Thoracic aorta (tissue), 2 donors: ENCODE measurements around the gene AMZ2. TPM values are rescaled to one million over a fixed set of nuclear protein-coding genes. Genes with fewer than 3 reads are reported as not detected.

Experiments used
- ATAC-seq: fragments of 150-250 bp; one replicate; pipeline ENCODE4 v1.8.0; 2017; ENCODE audit warnings: low read depth; ENCODE audit not compliant: insufficient number of reproducible peaks, low FRiP score
- DNase-seq: peaks from one replicate; pipeline ENCODE4 v3.0.0-alpha.2; 2020; ENCODE audit warnings: low spot score
- H3K27ac ChIP-seq, 2 donors: fragments of 200-600 bp; sonication (generic); 1 replicate in 1 of 2; 2 replicates in 1 of 2; pipeline ENCODE4 v1.5.1; 2016; ENCODE audit warnings: mild to moderate bottlenecking in 2 of 2, moderate library complexity in 2 of 2
- H3K27me3 ChIP-seq: fragments of 200-600 bp; sonication (generic); replicated peaks from 2 replicates; pipeline ENCODE4 v1.6.0; 2016; ENCODE audit warnings: mild to moderate bottlenecking; ENCODE audit not compliant: insufficient read depth
- H3K36me3 ChIP-seq: fragments of 200-600 bp; sonication (generic); one replicate; pipeline ENCODE4 v1.5.1; 2016
- H3K4me1 ChIP-seq, 2 donors: fragments of 200-600 bp; sonication (generic); 1 replicate in 1 of 2; 2 replicates in 1 of 2; pipeline versions ENCODE4 v1.5.1 to v1.6.0; 2016; ENCODE audit warnings: low read depth in 2 of 2, mild to moderate bottlenecking in 1 of 2; ENCODE audit not compliant: control insufficient read depth in 1 of 2
- H3K4me3 ChIP-seq: fragments of 200-600 bp; sonication (generic); 2 replicates; pipeline ENCODE4 v1.5.1; 2016; ENCODE audit warnings: mild to moderate bottlenecking
- H3K9me3 ChIP-seq: fragments of 200-600 bp; sonication (generic); 2 replicates; pipeline ENCODE4 v1.5.1; 2016
- total RNA-seq, 2 donors: library from RNA; depleted of rRNA; stranded (reverse); fragments of >200 nt; gene quantifications; one replicate each; pipeline versions ENCODE4 v1.1.0 to v1.2.3, GENCODE V29; 2016
- TF ChIP-seq, protein P1 (sequence below): fragments of 200-600 bp; sonication (generic); IDR thresholded peaks from one replicate; pipeline ENCODE4 v1.5.1; 2019; ENCODE audit warnings: antibody characterized with exemption

Gene AMZ2
- total RNA-seq, 2 donors from 2014 or later = 28.7 to 42.6 TPM

DNA sequence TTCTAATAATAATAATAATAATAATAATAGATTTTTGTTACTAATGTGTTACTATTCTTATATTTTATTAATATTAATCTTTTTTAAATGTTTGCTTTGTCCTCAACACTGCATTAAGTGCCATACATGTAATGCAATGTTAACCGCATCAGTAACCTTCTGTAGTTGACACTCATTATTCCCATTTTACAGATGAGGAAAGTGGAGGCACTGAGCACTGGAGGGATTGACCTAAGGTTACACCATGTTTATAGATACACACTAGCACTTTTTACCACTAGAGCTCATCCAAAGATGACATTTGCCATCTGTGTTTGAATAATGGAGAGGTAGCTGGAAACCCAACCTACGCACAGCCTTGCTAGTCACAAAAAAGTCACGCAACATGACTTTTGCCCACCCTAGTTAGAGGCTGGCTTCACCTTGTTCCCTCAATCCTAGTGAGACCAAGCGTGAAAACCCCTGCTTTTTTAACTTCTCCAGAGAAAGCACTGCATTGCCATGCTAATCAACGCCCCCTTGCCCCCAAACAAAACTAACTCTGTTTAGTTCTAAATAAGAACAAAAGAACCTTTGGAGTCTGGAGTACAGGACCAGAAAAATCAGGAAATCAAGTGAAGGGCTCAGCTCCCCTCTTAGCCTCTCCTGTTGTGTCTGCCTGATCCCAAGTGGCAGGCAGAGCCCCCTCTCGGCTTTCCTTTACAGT lies 45.8 kb downstream of the AMZ2 start:
- DNase-seq = no peak
- TF ChIP-seq, protein P1, sequence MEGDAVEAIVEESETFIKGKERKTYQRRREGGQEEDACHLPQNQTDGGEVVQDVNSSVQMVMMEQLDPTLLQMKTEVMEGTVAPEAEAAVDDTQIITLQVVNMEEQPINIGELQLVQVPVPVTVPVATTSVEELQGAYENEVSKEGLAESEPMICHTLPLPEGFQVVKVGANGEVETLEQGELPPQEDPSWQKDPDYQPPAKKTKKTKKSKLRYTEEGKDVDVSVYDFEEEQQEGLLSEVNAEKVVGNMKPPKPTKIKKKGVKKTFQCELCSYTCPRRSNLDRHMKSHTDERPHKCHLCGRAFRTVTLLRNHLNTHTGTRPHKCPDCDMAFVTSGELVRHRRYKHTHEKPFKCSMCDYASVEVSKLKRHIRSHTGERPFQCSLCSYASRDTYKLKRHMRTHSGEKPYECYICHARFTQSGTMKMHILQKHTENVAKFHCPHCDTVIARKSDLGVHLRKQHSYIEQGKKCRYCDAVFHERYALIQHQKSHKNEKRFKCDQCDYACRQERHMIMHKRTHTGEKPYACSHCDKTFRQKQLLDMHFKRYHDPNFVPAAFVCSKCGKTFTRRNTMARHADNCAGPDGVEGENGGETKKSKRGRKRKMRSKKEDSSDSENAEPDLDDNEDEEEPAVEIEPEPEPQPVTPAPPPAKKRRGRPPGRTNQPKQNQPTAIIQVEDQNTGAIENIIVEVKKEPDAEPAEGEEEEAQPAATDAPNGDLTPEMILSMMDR = no peak

DNA sequence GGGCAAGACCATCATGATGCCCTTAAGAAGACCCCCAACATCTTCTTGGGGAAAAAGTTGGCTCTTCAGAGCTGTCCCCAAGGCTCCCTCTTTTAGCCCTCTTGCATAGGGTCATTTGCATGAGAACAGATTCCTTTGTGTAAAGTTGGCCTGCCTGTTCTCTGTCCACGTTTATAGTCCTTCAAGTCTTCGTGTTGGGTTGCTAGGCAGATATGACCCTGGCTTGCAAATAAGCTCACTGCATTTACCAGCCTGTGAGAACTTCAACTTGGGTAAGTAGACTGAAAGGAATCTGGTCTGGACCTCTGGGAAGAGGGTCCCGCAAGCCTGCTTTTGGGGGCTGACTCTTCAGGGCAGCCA lies 46.3 kb downstream of the AMZ2 start:
- TF ChIP-seq, protein P1 = no peak

More for the DNA sequence above, 45.8 kb downstream of the AMZ2 start:
- peaks cover 0 to 28% of the 10 kb centered on the region in 2 donors for H3K4me1 ChIP-seq
- ATAC-seq = no peak
- no peak overlapping the region for H3K4me3 ChIP-seq
- no peak overlapping the region for H3K27ac ChIP-seq
- no peaks in the 10 kb centered on the region for H3K36me3 ChIP-seq
- H3K27me3 ChIP-seq = no peaks in the 10 kb centered on the region
- no peaks in the 10 kb centered on the region for H3K9me3 ChIP-seq

DNA sequence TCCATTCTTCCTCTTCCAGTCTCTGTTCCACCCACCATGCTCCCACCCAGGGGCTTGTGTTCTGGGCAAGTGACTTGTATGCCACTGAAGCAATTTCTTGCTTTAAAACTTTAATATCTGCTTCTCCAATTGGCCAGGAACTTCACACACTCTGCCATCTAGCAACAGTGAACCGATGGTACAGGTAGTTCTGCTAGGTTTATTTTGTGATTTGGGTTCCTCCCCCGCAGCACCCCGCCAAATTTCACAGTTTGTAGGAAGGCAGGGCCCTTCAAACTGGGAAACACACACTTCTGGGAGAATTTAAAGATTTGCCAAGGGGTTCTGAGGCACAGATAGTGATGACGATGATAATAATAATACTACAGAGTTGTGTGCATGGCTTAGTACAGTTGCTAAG lies 46.8 kb downstream of the AMZ2 start:
- H3K36me3 ChIP-seq = no peaks in the 10 kb centered on the region
- H3K4me3 ChIP-seq = no peak overlapping the region
- H3K4me1 ChIP-seq = peaks cover 0 to 28% of the 10 kb centered on the region in 2 donors
- no peaks in the 10 kb centered on the region for H3K27me3 ChIP-seq
- ATAC-seq (no peak), DNase-seq (no peak)
- no peak overlapping the region for H3K27ac ChIP-seq
- H3K9me3 ChIP-seq = no peaks in the 10 kb centered on the region
- TF ChIP-seq, protein P1 = no peak

More for the DNA sequence above, 46.3 kb downstream of the AMZ2 start:
- Histone ChIP-seq H3K27me3 (no peaks in the 10 kb centered on the region), H3K4me1 (peaks cover 0 to 28% of the 10 kb centered on the region in 2 donors), H3K9me3 (no peaks in the 10 kb centered on the region), H3K27ac (no peak overlapping the region), H3K4me3 (no peak overlapping the region), H3K36me3 (no peaks in the 10 kb centered on the region)
- DNase-seq (no peak), ATAC-seq (no peak)

DNA sequence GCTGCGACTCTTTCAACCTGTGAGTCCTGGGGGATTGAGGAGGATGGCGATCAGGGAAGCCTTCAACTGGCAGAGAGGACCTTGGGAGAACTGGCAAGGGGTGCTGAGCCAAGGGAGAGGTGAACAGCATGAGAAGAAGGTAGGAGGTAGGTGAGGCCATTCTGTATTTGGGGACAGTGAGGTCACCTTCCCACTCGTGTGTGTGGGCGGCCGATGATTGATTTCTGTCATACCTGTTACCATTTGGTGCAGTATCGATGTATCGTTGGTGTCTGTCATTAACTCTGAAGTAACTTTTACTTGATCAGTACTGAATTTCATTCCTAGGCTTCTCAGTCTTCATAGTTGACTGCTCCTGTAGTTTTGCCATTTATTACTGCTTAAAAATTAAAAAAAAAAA lies 47.2 kb downstream of the AMZ2 start:
- no peak overlapping the region for H3K4me3 ChIP-seq
- H3K9me3 ChIP-seq = no peaks in the 10 kb centered on the region
- no peaks in the 10 kb centered on the region for H3K27me3 ChIP-seq
- no peak for DNase-seq
- H3K4me1 ChIP-seq = peaks cover 0 to 27% of the 10 kb centered on the region in 2 donors
- ATAC-seq = no peak
- TF ChIP-seq, protein P1 = no peak
- no peaks in the 10 kb centered on the region for H3K36me3 ChIP-seq
- H3K27ac ChIP-seq = no peak overlapping the region

DNA sequence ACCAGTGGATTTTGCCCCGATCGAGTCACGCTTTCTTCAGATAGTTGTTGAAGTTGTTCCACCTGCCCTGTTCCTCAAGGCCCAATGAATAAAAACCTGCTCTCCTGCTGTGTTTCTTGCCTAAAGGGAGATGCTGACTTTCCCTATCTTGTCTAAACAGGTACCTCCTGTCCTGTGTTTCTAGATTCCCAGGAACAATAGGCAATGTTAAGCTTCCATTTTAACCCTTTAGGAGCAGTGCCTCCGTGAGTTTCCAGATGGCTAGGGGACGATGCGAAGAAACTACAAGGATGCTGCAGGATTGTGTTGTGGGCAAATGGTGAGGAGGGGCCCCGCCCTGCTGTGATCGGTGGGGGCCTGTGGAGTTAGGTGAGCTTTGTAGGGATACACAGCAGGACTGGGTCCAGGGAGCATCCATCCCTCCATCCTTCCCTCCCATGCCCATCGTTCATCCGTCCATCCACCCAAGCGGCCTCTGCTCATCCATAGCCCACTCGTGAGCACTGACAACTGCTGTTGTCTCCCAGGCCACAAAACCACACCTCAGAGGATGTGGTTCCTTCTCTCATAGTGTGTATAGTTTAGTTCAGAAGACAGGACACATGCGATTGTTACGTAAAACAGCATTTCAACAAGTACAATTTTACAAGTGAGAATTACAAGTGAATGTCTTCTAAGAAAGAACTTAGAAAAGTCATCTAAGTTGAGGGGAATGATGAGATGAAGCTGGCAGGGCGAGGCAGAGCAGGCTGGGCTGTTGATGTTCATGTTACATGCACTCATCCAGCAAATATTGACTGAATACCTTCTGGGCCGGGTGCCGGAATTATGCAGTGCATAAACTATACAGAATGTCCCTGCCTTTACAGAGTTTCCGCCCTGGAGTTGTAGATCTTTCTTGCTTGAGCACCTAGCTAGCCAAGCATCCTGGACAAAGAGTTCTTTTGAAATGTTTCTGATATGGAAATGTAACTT lies 48.7 kb downstream of the AMZ2 start:
- H3K27ac ChIP-seq = no peak overlapping the region
- no peaks in the 10 kb centered on the region for H3K9me3 ChIP-seq
- TF ChIP-seq, protein P1 = no peak
- no peaks in the 10 kb centered on the region for H3K27me3 ChIP-seq
- H3K36me3 ChIP-seq = no peaks in the 10 kb centered on the region
- H3K4me1 ChIP-seq = peaks cover 0 to 14% of the 10 kb centered on the region in 2 donors
- DNase-seq (no peak), ATAC-seq (no peak)
- no peak overlapping the region for H3K4me3 ChIP-seq
